T-cell (primary cell): Measurements from ENCODE around the gene HOXD9. TPM values are rescaled to one million over a fixed set of nuclear protein-coding genes. Genes with fewer than 3 reads are reported as not detected.

ENCODE experiments used
- ATAC-seq, 4 experiments: fragments of 200-7000 bp in 3 of 4; fragments of 150-1000 bp in 1 of 4; cut with Tn5 transposase; replicated peaks in 1 of 4; 1 replicate in 3 of 4; 2 replicates in 1 of 4; pipeline ENCODE4 v1.10.0; 2021; ENCODE audit warnings: moderate library complexity in 3 of 4, mild to moderate bottlenecking in 2 of 4, moderate number of reproducible peaks in 1 of 4
- CTCF ChIA-PET, 2 donors: fragments of 300-600 bp; sonication (Branson Sonifier 250); formaldehyde crosslinking; loops; one replicate each; lab custom pipeline; 2022; ENCODE audit warnings: antibody characterized with exemption in 2 of 2; lab: Charles Lee
- POLR2A ChIA-PET, 2 donors: fragments of 300-600 bp; sonication (Branson Sonifier 250); formaldehyde crosslinking; loops; one replicate each; lab custom pipeline; 2022; ENCODE audit warnings: antibody characterized with exemption in 2 of 2; lab: Charles Lee
- DNase-seq, 35 experiments: peaks; one replicate each; pipeline versions ENCODE4 v3.0.0 to v3.0.0-alpha.2; 2013 to 2023
- H3K27ac ChIP-seq: one replicate; pipeline ENCODE4 v1.5.1; 2013; ENCODE audit warnings: low read length
- H3K27me3 ChIP-seq, 2 experiments: replicated peaks in 1 of 2; 1 replicate in 1 of 2; 2 replicates in 1 of 2; pipeline versions ENCODE4 v1.6.1 to v1.7.0; 2013; ENCODE audit warnings: low read length in 1 of 2, mixed read lengths in 1 of 2; ENCODE audit not compliant: control insufficient read depth in 2 of 2, insufficient read depth in 2 of 2; ENCODE audit errors: extremely low read depth in 1 of 2
- H3K36me3 ChIP-seq, 2 donors: 1 replicate in 1 of 2; 2 replicates in 1 of 2; pipeline versions ENCODE4 v1.6.1 to v1.7.0; 2013; ENCODE audit warnings: low read length in 1 of 2; ENCODE audit not compliant: control insufficient read depth in 2 of 2, insufficient read depth in 1 of 2; ENCODE audit errors: extremely low read depth in 1 of 2
- H3K4me1 ChIP-seq, 2 experiments: 1 replicate in 1 of 2; 2 replicates in 1 of 2; pipeline versions ENCODE4 v1.6.1 to v1.7.0; 2013; ENCODE audit warnings: low read length in 2 of 2, mixed read lengths in 1 of 2; ENCODE audit not compliant: insufficient read depth in 2 of 2, control insufficient read depth in 1 of 2; ENCODE audit errors: extremely low read depth in 1 of 2
- H3K4me3 ChIP-seq, 2 donors: 1 replicate in 1 of 2; 2 replicates in 1 of 2; pipeline versions ENCODE4 v1.5.1 to v1.7.0; 2013; ENCODE audit warnings: mild to moderate bottlenecking in 2 of 2, low read length in 1 of 2, moderate library complexity in 1 of 2; ENCODE audit not compliant: control insufficient read depth in 1 of 2; ENCODE audit errors: extremely low read depth in 1 of 2
- H3K9me3 ChIP-seq: 2 replicates; pipeline ENCODE4 v1.7.0; 2013
- H3K27ac Mint-ChIP-seq, 2 donors: one replicate each; pipeline ENCODE4 v1.8.0; 2020 to 2021; ENCODE audit warnings: mild to moderate bottlenecking in 2 of 2, mixed read lengths in 2 of 2
- H3K27me3 Mint-ChIP-seq, 2 donors: one replicate each; pipeline ENCODE4 v1.8.0; 2021 to 2022; ENCODE audit warnings: mixed read lengths in 2 of 2
- H3K36me3 Mint-ChIP-seq: one replicate; pipeline ENCODE4 v1.8.0; 2021; ENCODE audit warnings: mixed read lengths
- H3K4me1 Mint-ChIP-seq, 3 donors: one replicate each; pipeline ENCODE4 v1.8.0; 2020 to 2022; ENCODE audit warnings: mixed read lengths in 3 of 3, mild to moderate bottlenecking in 1 of 3
- H3K4me3 Mint-ChIP-seq, 3 donors: one replicate each; pipeline ENCODE4 v1.8.0; 2020 to 2022; ENCODE audit warnings: mild to moderate bottlenecking in 3 of 3, mixed read lengths in 3 of 3, moderate library complexity in 3 of 3
- H3K9me3 Mint-ChIP-seq, 3 donors: one replicate each; pipeline ENCODE4 v1.8.0; 2020 to 2022; ENCODE audit warnings: mixed read lengths in 3 of 3
- WGBS: methylation state at CpG from one replicate; pipeline ENCODE4 v1.1.5; 2013; ENCODE audit warnings: missing lambda C conversion rate; ENCODE audit not compliant: insufficient coverage; 5-methylcytosine and 5-hydroxymethylcytosine counted together
- total RNA-seq, 35 experiments: library from RNA in 6 of 35; stranded (reverse) in 6 of 35; fragments of 120-200 nt in 1 of 35; gene quantifications; one replicate each; pipeline versions ENCODE4 v1.2.1 to v1.2.4 and lab custom pipeline; 2013 to 2026

Gene HOXD9
- total RNA-seq, 5 donors from 2014 or later (not counting 1 experiment from before 2014, with no cell fraction given) = 0.13 to 0.15 TPM; not detected in 3

GRCh38 chr2:176093145-176093897 lies 29.2 kb upstream of the HOXD9 start:
- whole genome bisulfite sequencing = 7% methylated on average over 49 of the region's 53 CpGs
- Histone ChIP-seq H3K4me1 (peaks cover 8 to 31% of the 10 kb centered on the region in 2 experiments), H3K36me3 (no peaks in the 10 kb centered on the region), H3K27ac (no peak overlapping the region), H3K4me3 (peak overlapping the region in 1 of 2 donors; percentile 39), H3K27me3 (peaks cover 38 to 67% of the 10 kb centered on the region in 2 experiments), H3K9me3 (no peaks in the 10 kb centered on the region)
- Mint-ChIP-seq H3K9me3 (peaks cover 0 to 3% (median 0%) of the 10 kb centered on the region in 3 donors), H3K27ac (peak overlapping the region in 1 of 2 donors; percentile 71), H3K4me1 (peaks cover 36 to 38% (median 37%) of the 10 kb centered on the region in 3 donors), H3K27me3 (peaks cover 83 to 92% of the 10 kb centered on the region in 2 donors), H3K36me3 (no peaks in the 10 kb centered on the region), H3K4me3 (peak overlapping the region in 1 of 3 donors; percentile 62)
- CTCF ChIA-PET = no interaction called here
- peak in 2 of 35 experiments; percentile 12 to 24 for DNase-seq
- POLR2A ChIA-PET = no interaction called here
- peak in 1 of 4 experiments; percentile 14 for ATAC-seq

GRCh38 chr2:176093898-176094249 lies 28.6 kb upstream of the HOXD9 start:
- H3K4me1 Mint-ChIP-seq = peaks cover 34 to 37% (median 34%) of the 10 kb centered on the region in 3 donors
- no peaks in the 10 kb centered on the region for H3K36me3 Mint-ChIP-seq
- peaks cover 0 to 3% (median 0%) of the 10 kb centered on the region in 3 donors for H3K9me3 Mint-ChIP-seq
- ATAC-seq = no peak
- peaks cover 83 to 91% of the 10 kb centered on the region in 2 donors for H3K27me3 Mint-ChIP-seq
- H3K4me1 ChIP-seq = peaks cover 8 to 27% of the 10 kb centered on the region in 2 experiments
- WGBS = 10% methylated on average over 2 of the region's 8 CpGs
- no peak for DNase-seq
- no peaks in the 10 kb centered on the region for H3K9me3 ChIP-seq
- peaks cover 34 to 67% of the 10 kb centered on the region in 2 experiments for H3K27me3 ChIP-seq
- H3K36me3 ChIP-seq = no peaks in the 10 kb centered on the region
- no peak overlapping the region for H3K4me3 ChIP-seq
- H3K27ac ChIP-seq = no peak overlapping the region
- ChIA-PET CTCF (interaction anchor here in 1 of 2 donors (0.6 kb wide), 1 partner anchor 17 kb away, joined by 3 read pairs; no protein-coding TSS in a partner anchor), POLR2A (interaction anchor here in 1 of 2 donors (0.7 kb wide), 1 partner anchor 37 kb away, joined by 3 read pairs; no protein-coding TSS in a partner anchor)
- H3K27ac Mint-ChIP-seq = peak overlapping the region in 1 of 2 donors; percentile 71
- H3K4me3 Mint-ChIP-seq = peak overlapping the region in 1 of 3 donors; percentile 62

GRCh38 chr2:176094349-176094748 lies 28.2 kb upstream of the HOXD9 start:
- Mint-ChIP-seq H3K27ac (peak overlapping the region in 1 of 2 donors; percentile 71), H3K36me3 (no peaks in the 10 kb centered on the region), H3K27me3 (peaks cover 86 to 91% of the 10 kb centered on the region in 2 donors), H3K9me3 (peaks cover 0 to 3% (median 0%) of the 10 kb centered on the region in 3 donors), H3K4me1 (peaks cover 34 to 37% (median 34%) of the 10 kb centered on the region in 3 donors), H3K4me3 (peak overlapping the region in 1 of 3 donors; percentile 62)
- WGBS = 19% methylated on average over 6 of the region's 12 CpGs
- peak in 1 of 35 experiments; percentile 4 for DNase-seq
- Histone ChIP-seq H3K36me3 (no peaks in the 10 kb centered on the region), H3K4me1 (peaks cover 8 to 27% of the 10 kb centered on the region in 2 experiments), H3K9me3 (no peaks in the 10 kb centered on the region), H3K4me3 (no peak overlapping the region), H3K27me3 (peaks cover 30 to 72% of the 10 kb centered on the region in 2 experiments), H3K27ac (no peak overlapping the region)
- ChIA-PET CTCF (interaction anchor here in 1 of 2 donors (0.6 kb wide), 1 partner anchor 17 kb away, joined by 3 read pairs; no protein-coding TSS in a partner anchor), POLR2A (interaction anchor here in 1 of 2 donors (0.7 kb wide), 1 partner anchor 37 kb away, joined by 3 read pairs; no protein-coding TSS in a partner anchor)
- ATAC-seq = no peak

- Histone ChIP-seq H3K27ac (no peak overlapping the region), H3K4me3 (no peak overlapping the region), H3K9me3 (no peaks in the 10 kb centered on the region), H3K27me3 (peaks cover 25 to 78% of the 10 kb centered on the region in 2 experiments), H3K36me3 (no peaks in the 10 kb centered on the region), H3K4me1 (peaks cover 8 to 27% of the 10 kb centered on the region in 2 experiments)
- no peak for DNase-seq
- Mint-ChIP-seq H3K4me1 (peaks cover 34 to 37% (median 34%) of the 10 kb centered on the region in 3 donors), H3K27me3 (peaks cover 82 to 88% of the 10 kb centered on the region in 2 donors), H3K27ac (no peak overlapping the region), H3K9me3 (peaks cover 0 to 3% (median 0%) of the 10 kb centered on the region in 3 donors), H3K4me3 (no peak overlapping the region), H3K36me3 (no peaks in the 10 kb centered on the region)
- POLR2A ChIA-PET = interaction anchor here in 1 of 2 donors (0.6 kb wide), 1 partner anchor 1455 kb away, joined by 4 read pairs; no protein-coding TSS in a partner anchor
- WGBS = 28% methylated on average over 4 of the region's 5 CpGs
- no peak for ATAC-seq
- CTCF ChIA-PET = interaction anchor here (0.7 to 4.1 kb wide), 6 partner anchors 32 to 1395 kb away, joined by 3 to 46 read pairs (median 4); no protein-coding TSS in a partner anchor
Observed at GRCh38 chr2:176095421-176095820, 27.1 kb upstream of the HOXD9 start.

GRCh38 chr2:176096243-176096985 lies 26.1 kb upstream of the HOXD9 start:
- ATAC-seq = no peak
- CTCF ChIA-PET = interaction anchor here (0.5 to 4.1 kb wide), 10 partner anchors 17 to 1396 kb away, joined by 3 to 46 read pairs (median 4); no protein-coding TSS in a partner anchor

More at GRCh38 chr2:176096243-176096985, 26.1 kb upstream of the HOXD9 start:
- peak overlapping the region; percentile 36 to 70 for H3K4me3 ChIP-seq
- Mint-ChIP-seq H3K4me1 (peaks cover 34 to 37% (median 34%) of the 10 kb centered on the region in 3 donors), H3K27me3 (peaks cover 81 to 88% of the 10 kb centered on the region in 2 donors), H3K36me3 (no peaks in the 10 kb centered on the region), H3K27ac (peak overlapping the region in 1 of 2 donors; percentile 39), H3K4me3 (peak overlapping the region; percentile 66 to 75 (median 71)), H3K9me3 (peaks cover 0 to 3% (median 0%) of the 10 kb centered on the region in 3 donors)
- H3K4me1 ChIP-seq = peaks cover 8 to 27% of the 10 kb centered on the region in 2 experiments
- no peaks in the 10 kb centered on the region for H3K9me3 ChIP-seq
- H3K27me3 ChIP-seq = peaks cover 27 to 82% of the 10 kb centered on the region in 2 experiments
- WGBS = 16% methylated on average over 7 of the region's 16 CpGs
- POLR2A ChIA-PET = no interaction called here
- H3K27ac ChIP-seq = no peak overlapping the region
- H3K36me3 ChIP-seq = no peaks in the 10 kb centered on the region
- peak in 2 of 35 experiments; percentile 4 to 30 for DNase-seq
